HG03432 (cell line): ENCODE data around the gene ZC3H14.
A peak's percentile ranks its signal among the peaks of the same experiment; 100 is the strongest.

Experiments
- ATAC-seq: cut with Tn5 transposase; IDR thresholded peaks from one replicate; pipeline ENCODE4 v1.9.1; 2021; ENCODE audit warnings: mild to moderate bottlenecking, moderate library complexity; ENCODE audit not compliant: unreplicated experiment

ZC3H14 gene

DNA sequence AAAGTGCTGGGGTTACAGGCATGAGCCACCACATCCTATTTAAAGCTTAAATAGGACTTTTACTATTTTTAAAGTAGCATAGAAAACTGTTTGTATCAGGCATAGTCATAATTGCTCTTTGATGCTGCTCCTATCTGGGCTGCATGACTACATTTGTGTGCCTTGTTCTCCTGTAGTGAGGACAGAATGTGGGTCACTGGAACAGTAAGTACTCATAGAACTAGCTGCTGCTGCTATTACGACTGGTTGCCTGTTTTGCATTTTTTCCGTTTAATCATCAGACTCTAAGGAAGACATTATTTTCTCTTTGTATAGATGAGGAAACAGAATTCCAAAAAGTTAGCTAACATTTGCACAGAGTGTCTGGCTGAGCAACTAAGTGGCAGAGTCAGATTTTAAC lies 42.8 kb downstream of the ZC3H14 start:
- no peak for ATAC-seq

GRCh38 chr14:88607829-88608228 lies 45.0 kb downstream of the ZC3H14 start:
- ATAC-seq = no peak

- no peak for ATAC-seq
These were observed 49.0 kb downstream of the ZC3H14 start for GRCh38 chr14:88611878-88612277.

DNA sequence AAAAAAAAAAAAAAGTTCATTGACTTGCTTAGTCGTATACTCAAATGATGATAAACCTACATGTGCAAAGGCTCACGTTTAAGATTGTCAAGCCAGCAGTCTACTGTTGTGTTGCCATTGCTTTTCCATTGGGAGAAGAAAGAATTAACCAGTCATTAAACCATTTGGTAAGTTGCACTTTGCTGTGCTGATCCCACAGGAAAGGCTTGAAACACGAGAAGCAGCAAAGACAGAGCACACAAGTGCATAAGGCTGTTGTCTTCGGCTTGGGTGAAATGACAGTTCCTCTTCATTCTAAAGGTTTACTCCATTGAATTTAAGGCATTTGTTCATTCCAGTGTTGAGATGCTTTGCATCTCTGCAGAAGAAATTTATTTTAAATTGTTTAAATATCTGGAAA lies 50.1 kb downstream of the ZC3H14 start:
- ATAC-seq = no peak

GRCh38 chr14:88613552-88614010 lies 50.7 kb downstream of the ZC3H14 start:
- ATAC-seq = peak; percentile 37

DNA sequence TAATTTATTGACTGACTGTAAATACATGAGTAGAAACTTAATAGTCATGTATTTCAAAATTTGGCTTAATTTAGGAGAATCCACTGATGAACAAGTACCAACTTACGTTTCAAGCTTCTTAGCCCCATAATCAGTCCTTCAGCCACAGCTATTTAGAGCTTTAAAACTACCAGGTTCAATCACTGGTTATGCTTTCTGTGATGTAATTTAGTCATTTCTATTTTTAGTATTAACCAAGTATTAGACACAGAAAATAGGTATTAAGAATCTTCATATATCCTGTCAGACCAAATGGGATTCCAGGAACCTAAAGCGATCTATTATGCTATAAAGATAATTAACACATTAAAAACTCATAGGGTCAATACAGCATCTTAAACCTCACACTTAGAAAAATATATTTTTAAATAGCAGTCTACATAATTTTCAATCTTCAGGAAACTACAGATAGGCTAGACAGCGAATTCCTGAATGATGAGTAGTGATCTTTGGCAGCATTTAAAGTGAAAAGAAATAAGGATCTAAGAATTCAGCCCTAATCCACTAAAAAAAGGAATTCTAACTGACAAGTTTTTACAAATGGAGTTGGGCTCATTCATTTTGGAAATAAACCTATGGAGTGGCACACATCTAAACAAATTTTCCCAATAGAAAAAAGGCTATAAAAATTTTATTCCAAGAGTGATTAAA lies 51.5 kb downstream of the ZC3H14 start:
- ATAC-seq = peak; percentile 58

GRCh38 chr14:88616697-88617096 lies 53.9 kb downstream of the ZC3H14 start:
- ATAC-seq = no peak

- ATAC-seq = no peak
These were observed 54.6 kb downstream of the ZC3H14 start for GRCh38 chr14:88617479-88617878.

- no peak for ATAC-seq
These were observed 55.6 kb downstream of the ZC3H14 start for GRCh38 chr14:88618476-88618875.

DNA sequence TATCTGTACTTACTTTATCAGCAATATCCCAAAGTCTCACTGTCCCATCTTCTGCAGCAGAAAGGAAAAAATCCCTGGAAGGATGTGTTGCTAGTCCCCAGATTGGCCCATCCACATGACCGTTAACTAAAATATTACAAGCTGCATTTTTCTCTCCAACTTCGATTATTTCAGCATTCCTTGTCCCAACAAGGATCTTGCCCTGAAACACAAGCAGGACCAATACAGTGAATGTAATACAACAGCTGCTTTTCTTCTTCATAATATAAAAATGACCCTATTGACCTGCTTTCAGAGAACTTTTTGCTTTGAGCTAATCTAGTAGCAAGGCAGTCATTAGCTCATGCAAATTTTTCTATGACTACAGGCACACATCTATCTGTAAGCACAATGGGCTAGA lies 58.3 kb downstream of the ZC3H14 start:
- ATAC-seq = no peak

- no peak for ATAC-seq
These were observed 62.8 kb downstream of the ZC3H14 start for GRCh38 chr14:88625671-88626070.

DNA sequence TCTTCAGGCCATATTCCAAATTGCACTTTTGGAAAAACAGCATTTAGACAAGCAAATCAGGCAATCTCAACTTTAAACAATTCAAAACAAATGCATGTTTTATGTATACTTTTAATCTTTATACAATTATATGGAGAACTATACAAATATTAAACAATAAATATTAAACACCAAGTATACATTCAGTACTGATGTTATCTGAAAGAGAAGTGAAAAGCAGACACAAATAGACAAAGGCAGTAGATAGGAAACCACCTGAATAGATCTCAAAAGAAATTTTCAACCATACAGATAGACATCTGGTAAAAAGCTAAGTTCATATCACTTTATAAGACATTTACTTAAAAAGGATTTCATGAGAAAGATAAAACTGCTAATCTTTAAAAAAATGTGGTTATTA lies 65.2 kb downstream of the ZC3H14 start:
- ATAC-seq = no peak

DNA sequence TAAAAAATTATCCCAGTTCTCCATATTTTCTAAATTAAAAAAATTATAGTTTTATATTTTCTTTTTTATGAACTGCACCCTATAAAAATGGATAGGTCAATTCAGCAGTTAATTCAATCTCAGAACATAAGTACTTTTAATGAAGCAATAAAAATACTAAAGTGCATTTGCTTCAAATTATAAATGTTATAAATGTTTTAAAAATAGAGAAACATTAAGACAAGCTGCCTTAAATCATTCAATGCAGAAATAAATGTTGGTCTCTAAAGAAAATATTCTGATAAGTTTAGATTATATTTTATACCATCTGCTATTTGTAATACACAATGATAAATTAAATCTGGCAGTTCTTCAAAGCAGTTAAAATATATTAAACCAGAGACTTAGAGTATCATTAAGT lies 65.6 kb downstream of the ZC3H14 start:
- no peak for ATAC-seq

DNA sequence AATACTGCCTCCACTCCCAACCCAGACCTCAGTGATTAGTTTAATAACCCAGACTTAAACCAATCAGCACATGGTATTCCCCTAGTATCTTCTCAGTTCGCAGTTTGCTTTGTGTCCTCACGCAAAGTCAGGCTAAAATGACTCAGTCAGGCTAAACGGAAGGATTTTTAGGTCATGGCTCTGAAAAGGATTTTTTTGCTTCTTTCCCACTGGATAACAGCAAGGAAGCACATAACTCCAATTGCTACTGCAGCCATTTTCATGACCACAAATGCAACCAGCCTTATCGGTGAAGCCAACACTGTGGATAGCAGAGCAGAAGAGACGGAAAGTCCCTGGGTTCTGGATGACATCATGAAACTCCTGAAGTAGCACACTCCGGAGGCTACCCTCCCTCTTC lies 67.7 kb downstream of the ZC3H14 start:
- ATAC-seq = no peak

- no peak for ATAC-seq
These were observed 68.3 kb downstream of the ZC3H14 start for GRCh38 chr14:88631091-88631490.

- no peak for ATAC-seq
These were observed 69.7 kb downstream of the ZC3H14 start for GRCh38 chr14:88632512-88632911.

DNA sequence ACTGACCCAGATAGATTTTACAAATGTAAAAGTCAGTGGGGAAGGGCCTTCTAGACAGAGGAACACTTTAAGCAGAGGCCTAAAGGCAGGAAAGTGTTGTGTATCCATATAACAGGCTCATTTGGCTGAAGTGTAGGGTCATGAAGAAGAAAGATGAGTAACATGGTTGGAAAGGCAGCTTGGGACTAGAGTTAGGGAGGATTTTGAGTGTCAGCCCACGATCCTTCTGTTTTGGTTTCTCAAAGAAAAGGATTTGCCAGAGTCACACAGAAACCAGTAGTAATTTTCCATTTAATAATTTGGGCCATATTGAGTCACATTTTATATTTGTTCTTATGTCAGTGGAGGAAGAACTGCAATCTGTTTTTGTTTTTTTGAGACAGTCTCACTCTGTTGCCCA lies 76.4 kb downstream of the ZC3H14 start:
- no peak for ATAC-seq

DNA sequence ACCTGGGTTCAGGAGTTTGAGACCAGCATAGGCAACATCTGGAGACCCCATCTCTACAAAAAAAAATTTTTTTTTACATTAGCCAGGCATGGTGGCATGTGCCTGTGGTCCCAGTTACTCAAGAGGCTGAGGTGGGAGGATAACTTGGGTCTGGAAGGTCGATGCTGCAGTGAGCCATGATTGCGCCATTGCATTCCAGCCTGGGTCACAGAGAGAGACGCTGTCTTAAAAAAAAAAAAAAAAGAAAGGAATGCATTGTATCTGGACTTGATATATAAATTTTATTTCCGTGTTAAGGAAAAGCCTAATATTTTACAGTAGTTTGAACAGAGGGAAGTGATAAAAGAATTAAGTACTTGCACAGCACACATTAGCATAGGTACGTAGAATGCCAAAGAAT lies 97.2 kb downstream of the ZC3H14 start:
- no peak for ATAC-seq

- ATAC-seq = peak; percentile 85
These were observed 104.9 kb downstream of the ZC3H14 start for GRCh38 chr14:88667555-88668273.

DNA sequence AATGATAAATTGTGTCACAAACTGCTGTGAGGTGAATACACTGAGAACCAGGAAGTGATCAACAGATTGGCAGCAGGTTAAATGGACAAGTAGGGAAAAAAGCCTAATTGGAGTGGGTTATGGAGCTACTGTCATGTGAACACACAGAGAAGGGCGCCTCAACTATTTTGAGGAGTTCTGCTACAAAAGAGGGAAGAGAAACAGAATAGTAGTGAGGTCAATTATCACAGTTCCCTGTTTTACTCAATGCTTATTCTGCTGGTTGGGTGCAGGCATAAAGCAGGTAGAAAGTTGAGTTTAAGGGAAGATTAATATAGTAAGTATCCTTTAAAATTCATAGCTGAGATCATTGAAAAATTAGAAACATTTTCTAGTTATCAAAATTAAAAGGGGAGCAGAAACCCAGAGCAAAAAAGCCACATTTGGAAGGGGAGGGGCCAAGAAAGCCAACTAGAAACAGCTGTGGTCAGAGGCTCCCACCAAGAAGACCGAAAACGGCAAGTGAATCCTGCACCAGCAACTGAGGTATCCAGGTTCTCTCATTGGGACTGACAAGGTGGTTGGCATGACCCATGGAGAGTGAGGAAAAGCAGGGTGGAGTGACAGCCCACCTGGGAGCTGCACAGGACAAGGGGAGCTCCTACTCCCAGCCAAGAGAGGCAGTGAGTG lies 105.7 kb downstream of the ZC3H14 start:
- peak; percentile 74 for ATAC-seq

DNA sequence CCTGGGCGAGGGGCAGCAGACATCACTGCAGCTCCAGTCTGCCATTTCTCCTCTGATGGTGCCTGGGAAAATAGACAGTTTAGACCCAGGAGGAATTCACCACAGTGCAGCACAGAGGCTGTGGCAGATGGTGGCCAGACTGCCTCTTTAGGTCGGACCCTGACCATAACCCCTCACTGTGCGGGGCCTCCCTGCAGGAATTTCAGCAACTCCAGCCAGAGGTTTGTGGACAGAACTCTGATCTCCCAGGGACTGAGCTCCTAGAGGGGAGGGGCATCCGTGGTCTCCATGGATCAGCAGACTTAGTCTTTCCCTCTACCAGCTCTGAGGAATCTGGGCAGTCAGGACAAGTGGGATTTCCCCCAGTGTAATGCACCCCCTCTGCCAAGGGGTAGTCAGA lies 106.5 kb downstream of the ZC3H14 start:
- ATAC-seq = no peak
